NCI-H1436 treated with DMSO at 0.1 percent for 48 hours (cell line): ENCODE results near the gene KREMEN2.
"Not testable (repeated sequence)": the region's sequence is repeated elsewhere in the genome, so short reads cannot be mapped to it uniquely, and the experiment has no call there.

Experiments
- DNase-seq: peaks from one replicate; lab custom pipeline; 2025; lab: John Stamatoyannopoulos, UW

KREMEN2 gene

GRCh38 chr16:2963723-2964474, at the start of gene KREMEN2:
TSS of gene KREMEN2 (plus strand) at chr16:2964275. CDS start at chr16:2964521, 246 bp downstream.
- DNase-seq, result no peak

GRCh38 chr16:2915196-2915929, 48.7 kb upstream of the KREMEN2 start:
- DNase-seq, result no peak

- DNase-seq, result no peak
Observed at GRCh38 chr16:2919511-2920255, 44.4 kb upstream of the KREMEN2 start.

- DNase-seq, result no peak
Observed at GRCh38 chr16:2923481-2923880, 40.6 kb upstream of the KREMEN2 start.

- no peak for DNase-seq
Observed at GRCh38 chr16:2924901-2925755, 38.9 kb upstream of the KREMEN2 start.

- no peak for DNase-seq
Observed at GRCh38 chr16:2925951-2926649, 38.0 kb upstream of the KREMEN2 start.

GRCh38 chr16:2926650-2926999, 37.5 kb upstream of the KREMEN2 start:
- no peak for DNase-seq

- peak; percentile 63 for DNase-seq
Observed at GRCh38 chr16:2927010-2927646, 36.9 kb upstream of the KREMEN2 start.

- DNase-seq, result not testable (repeated sequence)
Observed at GRCh38 chr16:2928151-2928550, 35.9 kb upstream of the KREMEN2 start.

GRCh38 chr16:2928796-2929195, 35.3 kb upstream of the KREMEN2 start:
- no peak for DNase-seq

- DNase-seq, result no peak
Observed at GRCh38 chr16:2929693-2930092, 34.4 kb upstream of the KREMEN2 start.

GRCh38 chr16:2930236-2930635, 33.8 kb upstream of the KREMEN2 start:
- DNase-seq, result no peak

- not testable (repeated sequence) for DNase-seq
Observed at GRCh38 chr16:2931231-2931914, 32.7 kb upstream of the KREMEN2 start.

GRCh38 chr16:2933136-2933535, 30.9 kb upstream of the KREMEN2 start:
- no peak for DNase-seq

- no peak for DNase-seq
Observed at GRCh38 chr16:2933701-2934100, 30.4 kb upstream of the KREMEN2 start.

GRCh38 chr16:2934450-2934849, 29.6 kb upstream of the KREMEN2 start:
- DNase-seq, result no peak

GRCh38 chr16:2936436-2937011, 27.6 kb upstream of the KREMEN2 start:
- DNase-seq, result no peak

- DNase-seq, result no peak
Observed at GRCh38 chr16:2937170-2937569, 26.9 kb upstream of the KREMEN2 start.

- no peak for DNase-seq
Observed at GRCh38 chr16:2938206-2938605, 25.9 kb upstream of the KREMEN2 start.

GRCh38 chr16:2939968-2940367, 24.1 kb upstream of the KREMEN2 start:
- DNase-seq, result no peak
